GM19238 (cell line): ENCODE measurements around the gene NAV2.

Experiments used
- DNase-seq: peaks from one replicate; pipeline ENCODE4 v3.0.0; 2011; ENCODE audit warnings: low spot score; ENCODE audit not compliant: insufficient read length

The NAV2 gene

GRCh38 chr11:20015529-20016427 is 303.1 kb downstream of the NAV2 start:
- no peak for DNase-seq

GRCh38 chr11:20016526-20016925 is 303.9 kb downstream of the NAV2 start:
- no peak for DNase-seq

- no peak for DNase-seq
Measured at GRCh38 chr11:20017320-20017719, 304.7 kb downstream of the NAV2 start.

GRCh38 chr11:20020198-20020597 is 307.6 kb downstream of the NAV2 start:
- no peak for DNase-seq

DNA sequence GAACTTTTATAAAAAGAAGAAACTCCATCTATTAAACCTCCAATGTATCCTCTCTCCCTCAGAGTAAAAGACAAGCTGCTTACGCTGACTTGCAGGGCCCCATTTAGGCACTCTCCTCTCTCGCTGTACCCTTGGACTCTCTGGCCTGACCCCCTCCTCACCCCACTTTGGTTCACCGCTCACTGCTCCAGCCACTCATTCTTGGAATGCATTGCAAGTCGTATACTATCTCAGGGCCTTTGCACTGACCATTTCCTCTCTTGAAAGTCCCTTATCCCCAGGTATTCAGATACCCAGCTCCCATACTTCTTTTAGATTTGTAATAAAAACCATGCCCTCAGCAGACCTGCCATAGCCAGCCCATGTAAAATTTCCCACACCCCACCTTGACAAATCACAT is 308.1 kb downstream of the NAV2 start:
- DNase-seq, result no peak

DNA sequence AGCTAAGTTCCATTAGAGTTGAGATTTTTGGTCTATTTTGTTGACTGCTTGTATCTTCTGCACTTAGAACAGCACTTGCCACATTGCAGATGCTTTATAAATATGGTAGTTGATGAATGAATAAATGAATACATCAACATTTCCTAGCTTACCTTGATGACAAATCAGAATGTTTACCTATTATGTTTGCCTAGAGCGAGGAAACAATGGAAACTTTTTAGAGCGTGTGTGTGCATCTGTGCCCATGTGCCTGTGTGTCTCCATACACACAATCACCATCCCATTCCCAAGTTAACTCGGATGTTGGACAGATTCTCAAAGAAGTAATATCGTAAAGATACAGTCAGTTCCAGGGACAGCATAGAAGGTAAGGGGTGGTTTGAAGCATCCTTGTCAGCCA is 308.6 kb downstream of the NAV2 start:
- no peak for DNase-seq

GRCh38 chr11:20021771-20022362 is 309.2 kb downstream of the NAV2 start:
- no peak for DNase-seq

DNA sequence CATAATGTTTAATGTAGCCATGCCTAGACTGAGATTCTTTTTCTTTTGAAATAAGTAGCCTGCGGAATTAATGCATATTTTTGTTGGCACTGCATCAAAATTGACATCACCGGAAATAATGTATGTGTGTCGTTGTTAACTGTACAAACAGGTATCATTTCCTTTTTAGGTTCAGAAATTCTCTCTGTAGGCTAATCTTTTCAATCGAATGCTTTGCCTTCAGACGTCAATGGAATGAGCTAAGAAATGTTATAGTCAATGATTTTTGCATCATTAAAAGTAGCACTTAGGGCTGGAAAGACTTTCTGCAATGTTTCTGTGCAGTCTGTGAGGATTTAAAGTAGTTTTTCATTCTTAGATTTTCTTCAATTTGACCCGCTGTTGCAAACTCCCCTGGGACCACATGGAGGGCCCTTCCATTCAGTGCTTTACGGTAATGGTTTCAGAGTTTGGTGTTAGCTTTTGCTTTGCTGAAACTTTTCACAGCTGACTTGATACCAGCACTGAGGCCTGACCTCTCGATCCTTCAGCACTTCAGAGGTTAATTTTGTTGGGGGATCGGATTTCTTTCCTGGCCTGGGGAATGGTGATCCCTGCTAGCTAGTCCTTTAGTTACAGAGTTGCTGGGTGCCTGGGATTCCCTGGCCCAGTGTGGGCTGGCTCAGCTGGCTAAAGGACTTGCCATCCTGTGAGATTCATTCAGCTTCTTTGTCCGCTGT is 309.9 kb downstream of the NAV2 start:
- DNase-seq, result no peak

DNA sequence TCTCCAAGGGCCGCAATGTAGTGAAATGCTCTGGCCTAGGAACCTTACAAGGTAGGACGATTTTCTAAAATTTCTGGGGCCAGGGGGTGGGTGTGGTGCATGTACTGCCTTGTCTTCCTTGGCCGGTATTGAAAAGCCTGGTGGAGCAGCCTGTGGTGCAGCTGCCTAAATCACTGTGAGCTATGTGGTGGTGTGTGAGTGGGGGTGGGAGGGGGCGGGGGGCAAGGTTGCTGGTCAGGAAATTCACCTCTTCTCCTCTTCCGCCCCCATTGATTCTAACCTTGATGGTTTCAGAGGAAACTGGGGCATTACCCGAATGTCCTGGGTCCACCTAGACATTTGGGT is 310.4 kb downstream of the NAV2 start:
- no peak for DNase-seq

DNA sequence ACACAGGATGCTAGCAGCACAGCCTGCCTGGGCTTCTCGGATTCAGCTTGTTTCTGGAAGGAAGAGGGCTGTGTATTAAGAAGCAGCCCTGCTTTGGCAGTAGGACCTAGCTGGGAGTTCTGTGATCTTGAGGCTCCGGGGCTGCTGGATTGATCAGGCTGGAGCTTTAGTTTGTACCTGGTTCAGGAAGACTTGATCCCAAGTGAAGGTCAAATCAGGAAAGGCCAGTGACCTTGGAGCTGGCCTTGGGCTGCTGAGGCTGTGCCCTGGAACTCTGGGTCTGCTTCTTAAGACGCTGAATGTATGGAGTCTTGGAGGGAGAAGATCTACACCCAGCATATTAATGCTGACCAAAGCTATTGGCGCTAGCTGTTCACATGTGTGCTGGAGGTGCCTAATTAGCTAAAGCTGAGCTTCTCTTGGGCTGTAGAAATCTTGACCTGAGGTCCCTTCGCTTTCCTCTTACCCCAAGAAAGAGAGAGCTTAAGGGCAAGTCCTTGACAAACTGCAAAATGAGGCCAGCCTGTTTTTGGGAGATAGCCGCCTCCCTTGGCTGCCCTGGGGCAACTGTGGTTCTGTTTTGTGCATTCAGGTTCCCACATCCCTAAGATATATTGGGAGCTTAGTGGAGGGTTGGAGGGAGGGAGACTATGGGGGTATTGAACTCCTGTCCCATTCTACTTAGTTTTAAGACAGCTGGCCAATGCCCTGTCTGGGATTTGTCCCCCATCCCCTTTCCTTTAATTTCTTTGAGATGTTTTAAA is 311.7 kb downstream of the NAV2 start:
- no peak for DNase-seq

DNA sequence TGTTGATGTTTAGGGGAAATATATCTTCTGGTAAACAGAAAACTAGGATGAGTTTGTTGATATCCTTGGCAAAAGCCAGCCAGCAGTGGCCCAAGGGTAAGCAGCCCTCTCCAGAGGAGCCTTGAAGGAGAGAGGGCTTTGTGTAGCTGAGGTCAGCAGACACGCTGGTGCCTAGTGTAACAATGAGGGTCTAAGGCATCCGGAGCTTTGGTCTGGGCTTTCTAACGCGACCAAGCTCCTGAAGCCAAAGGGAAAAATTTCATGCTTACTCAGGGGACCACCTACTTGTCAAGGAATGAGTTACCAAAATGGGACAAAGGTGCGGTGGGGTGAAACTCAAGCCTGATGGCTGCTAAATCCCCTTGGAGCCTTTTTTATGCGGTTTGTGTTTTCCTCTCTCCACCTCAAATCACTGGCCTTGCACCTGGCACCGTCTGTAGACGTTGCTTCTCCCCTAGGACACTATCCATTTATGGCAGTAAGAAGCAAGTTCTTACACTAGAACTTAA is 312.7 kb downstream of the NAV2 start:
- no peak for DNase-seq

DNA sequence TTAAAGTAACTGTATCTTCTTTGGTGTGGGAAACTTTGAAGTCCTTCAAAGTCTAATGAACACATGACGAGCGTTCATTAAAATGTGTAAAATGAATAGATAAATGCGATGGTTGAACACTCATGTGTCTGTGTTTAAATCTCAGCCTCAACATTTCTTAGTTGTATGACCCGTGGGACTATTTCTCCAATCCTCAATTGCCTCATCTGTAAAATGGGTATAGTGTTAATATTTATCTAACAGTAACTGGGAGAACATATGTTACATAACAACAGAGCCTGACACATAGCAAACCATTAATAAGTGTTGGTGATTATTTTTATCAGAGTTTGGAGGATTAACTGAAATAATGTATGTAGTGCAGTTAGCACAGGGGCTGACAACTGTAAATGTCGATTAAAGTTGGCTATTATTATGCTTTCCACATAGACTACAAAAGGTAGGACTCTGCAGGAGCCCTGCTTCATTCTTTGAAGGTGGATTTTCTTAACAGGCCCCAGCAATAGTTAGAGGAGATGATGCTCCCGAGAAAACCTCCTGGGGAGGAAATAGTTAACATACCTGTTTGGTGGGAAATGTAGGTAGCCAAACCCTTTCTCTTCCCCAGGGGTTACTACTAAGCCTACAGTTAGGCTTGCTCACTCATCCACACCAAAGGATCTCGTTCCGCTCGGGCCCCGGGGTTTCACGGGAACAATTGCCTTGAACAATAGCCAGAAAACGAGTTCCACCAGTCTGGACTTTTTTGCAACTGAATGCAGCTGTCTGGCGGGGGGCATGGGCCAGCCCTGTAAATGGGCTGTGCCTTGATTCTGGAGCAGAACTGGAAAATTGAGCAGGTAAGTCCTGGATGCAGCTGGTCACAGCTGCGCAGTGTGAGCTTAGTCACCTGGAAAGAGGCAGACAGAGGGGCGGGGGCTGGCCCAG is 314.3 kb downstream of the NAV2 start:
- no peak for DNase-seq

- no peak for DNase-seq
Measured at GRCh38 chr11:20027556-20028013, 314.9 kb downstream of the NAV2 start.

DNA sequence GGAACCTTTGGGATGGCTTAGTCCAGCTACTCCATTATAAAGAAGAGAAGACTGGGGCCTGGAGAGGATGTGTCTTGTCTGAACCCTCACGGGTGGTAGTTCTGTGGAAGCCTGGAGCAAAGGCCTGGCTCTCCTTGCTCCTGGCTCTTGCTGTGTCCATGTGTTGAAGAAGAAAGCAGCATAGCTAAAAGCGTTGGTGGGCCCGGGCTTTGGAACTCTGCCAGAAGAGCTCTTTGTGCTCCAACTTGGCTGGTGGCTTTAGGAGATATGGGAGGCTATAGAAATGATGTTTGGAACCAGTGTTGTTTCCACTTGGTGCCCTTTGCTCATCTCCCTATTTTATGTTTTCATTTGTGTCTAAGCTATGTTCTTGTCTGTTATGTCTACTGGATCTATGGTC is 316.6 kb downstream of the NAV2 start:
- DNase-seq, result no peak

DNA sequence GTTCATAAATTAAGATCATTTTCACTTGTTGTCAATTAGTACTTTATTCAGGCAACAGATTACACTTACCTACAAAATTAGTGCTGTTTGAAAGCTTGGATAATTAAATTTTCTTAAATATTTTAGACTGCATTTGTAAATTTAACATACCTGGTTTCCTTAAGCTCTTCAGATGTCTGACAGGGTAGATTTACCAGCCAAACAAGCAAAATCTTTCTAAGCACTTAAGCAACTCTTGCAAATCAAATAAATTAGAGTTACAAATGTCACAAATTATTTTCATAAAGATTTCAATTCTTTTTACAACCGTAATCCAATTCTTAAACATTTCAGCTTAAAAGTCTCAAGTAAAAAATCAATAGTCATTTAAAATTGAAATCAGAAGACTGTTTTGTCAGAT is 317.8 kb downstream of the NAV2 start:
- DNase-seq, result no peak

DNA sequence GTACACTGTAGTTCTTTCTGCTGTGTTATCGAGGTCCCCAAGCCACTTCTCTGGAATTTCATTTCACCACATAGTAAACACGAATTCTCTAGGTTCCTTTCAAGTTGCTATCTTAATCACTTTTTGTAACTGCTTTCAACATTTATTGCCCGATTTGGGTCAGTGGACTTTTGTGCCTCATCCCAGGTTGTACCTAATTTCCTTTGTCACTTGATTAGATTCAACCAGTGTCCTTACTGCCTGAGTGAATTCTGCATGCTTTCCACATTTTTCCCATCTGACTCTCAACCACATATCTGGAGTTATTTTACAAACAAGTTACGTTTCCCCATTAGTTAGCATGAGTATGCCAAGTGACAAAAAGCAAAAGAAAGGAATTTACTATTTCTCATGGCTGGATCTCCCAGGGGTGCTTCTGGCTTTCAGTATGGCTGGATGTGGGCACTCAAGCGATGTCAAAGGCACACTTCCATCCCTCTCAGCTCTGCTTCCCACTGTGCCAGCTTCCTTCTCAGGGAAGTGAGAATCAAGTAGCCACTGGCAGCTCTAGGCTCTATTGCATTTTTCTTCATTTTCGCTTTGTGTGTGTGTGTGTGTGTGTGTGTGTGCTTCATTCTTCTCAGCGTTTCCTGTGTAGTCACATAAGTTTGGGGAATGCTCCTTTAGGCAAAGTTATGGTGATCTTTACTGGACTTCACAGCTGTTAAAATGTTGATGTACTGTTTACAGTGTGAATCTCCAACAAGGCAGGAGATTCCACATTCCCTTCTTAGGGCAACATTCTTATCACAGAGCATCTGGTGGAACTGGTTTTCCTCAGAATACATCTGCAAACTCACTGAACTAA is 318.7 kb downstream of the NAV2 start:
- DNase-seq, result no peak

DNA sequence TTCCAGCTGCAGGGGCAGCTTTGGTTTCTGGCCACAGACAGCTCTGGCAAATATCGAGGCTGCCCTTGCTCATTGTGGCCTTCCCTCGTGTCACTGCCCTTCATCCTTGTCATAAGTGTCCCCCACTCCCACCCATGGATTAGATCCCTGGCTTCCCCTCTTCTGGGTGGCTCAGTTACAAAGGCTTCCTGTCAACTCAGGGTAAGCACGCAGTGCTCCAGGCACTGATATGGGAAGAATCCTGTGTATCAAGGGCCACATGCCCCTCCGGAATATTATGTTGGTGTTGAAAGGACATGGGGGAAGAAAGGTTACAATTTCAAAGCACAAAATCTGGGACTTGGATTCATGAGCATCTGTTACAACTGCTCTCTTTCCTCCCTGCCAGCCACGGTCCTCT is 319.5 kb downstream of the NAV2 start:
- no peak for DNase-seq

GRCh38 chr11:20032577-20033260 is 320.1 kb downstream of the NAV2 start:
- no peak for DNase-seq

GRCh38 chr11:20033806-20034205 is 321.2 kb downstream of the NAV2 start:
- DNase-seq, result no peak
